HG02943 (cell line): ENCODE data around the gene RPGRIP1L.

Experiments
- ATAC-seq: cut with Tn5 transposase; IDR thresholded peaks from one replicate; pipeline ENCODE4 v1.9.1; 2021; ENCODE audit warnings: mild to moderate bottlenecking, low read depth, moderate library complexity; ENCODE audit not compliant: unreplicated experiment

The RPGRIP1L gene

GRCh38 chr16:53664724-53665345 lies 38.8 kb downstream of the RPGRIP1L start:
- no peak for ATAC-seq

GRCh38 chr16:53662072-53662471 lies 41.6 kb downstream of the RPGRIP1L start:
- ATAC-seq: no peak

GRCh38 chr16:53654946-53655345 lies 48.7 kb downstream of the RPGRIP1L start:
- no peak for ATAC-seq

- no peak for ATAC-seq
Observed at GRCh38 chr16:53651357-53651756, 52.3 kb downstream of the RPGRIP1L start.

- ATAC-seq: no peak
Observed at GRCh38 chr16:53646506-53646905, 57.2 kb downstream of the RPGRIP1L start.

GRCh38 chr16:53643474-53643873 lies 60.2 kb downstream of the RPGRIP1L start:
- ATAC-seq: no peak

GRCh38 chr16:53642094-53642493 lies 61.6 kb downstream of the RPGRIP1L start:
- ATAC-seq: no peak

- ATAC-seq: no peak
Observed at GRCh38 chr16:53636978-53637377, 66.7 kb downstream of the RPGRIP1L start.

GRCh38 chr16:53632526-53632925 lies 71.1 kb downstream of the RPGRIP1L start:
- no peak for ATAC-seq

- no peak for ATAC-seq
Observed at GRCh38 chr16:53631236-53632025, 72.2 kb downstream of the RPGRIP1L start.

- no peak for ATAC-seq
Observed at GRCh38 chr16:53629607-53630312, 73.9 kb downstream of the RPGRIP1L start.

GRCh38 chr16:53629151-53629550 lies 74.5 kb downstream of the RPGRIP1L start:
- ATAC-seq: no peak

GRCh38 chr16:53626811-53627210 lies 76.8 kb downstream of the RPGRIP1L start:
- no peak for ATAC-seq

- no peak for ATAC-seq
Observed at GRCh38 chr16:53626161-53626560, 77.5 kb downstream of the RPGRIP1L start.

GRCh38 chr16:53625221-53625620 lies 78.4 kb downstream of the RPGRIP1L start:
- ATAC-seq: no peak

GRCh38 chr16:53622315-53622714 lies 81.3 kb downstream of the RPGRIP1L start:
- ATAC-seq: no peak

GRCh38 chr16:53620476-53620875 lies 83.2 kb downstream of the RPGRIP1L start:
- ATAC-seq: no peak

- ATAC-seq: no peak
Observed at GRCh38 chr16:53619235-53619634, 84.4 kb downstream of the RPGRIP1L start.

GRCh38 chr16:53614346-53614745 lies 89.3 kb downstream of the RPGRIP1L start:
- no peak for ATAC-seq

- no peak for ATAC-seq
Observed at GRCh38 chr16:53612003-53612402, 91.7 kb downstream of the RPGRIP1L start.

GRCh38 chr16:53611179-53611696 lies 92.4 kb downstream of the RPGRIP1L start:
- no peak for ATAC-seq
